Measurements from ENCODE around the gene PCGF3.
"Not testable (repeated sequence)": the region's sequence is repeated elsewhere in the genome, so short reads cannot be mapped to it uniquely, and the experiment has no call there.

PCGF3 gene

DNA sequence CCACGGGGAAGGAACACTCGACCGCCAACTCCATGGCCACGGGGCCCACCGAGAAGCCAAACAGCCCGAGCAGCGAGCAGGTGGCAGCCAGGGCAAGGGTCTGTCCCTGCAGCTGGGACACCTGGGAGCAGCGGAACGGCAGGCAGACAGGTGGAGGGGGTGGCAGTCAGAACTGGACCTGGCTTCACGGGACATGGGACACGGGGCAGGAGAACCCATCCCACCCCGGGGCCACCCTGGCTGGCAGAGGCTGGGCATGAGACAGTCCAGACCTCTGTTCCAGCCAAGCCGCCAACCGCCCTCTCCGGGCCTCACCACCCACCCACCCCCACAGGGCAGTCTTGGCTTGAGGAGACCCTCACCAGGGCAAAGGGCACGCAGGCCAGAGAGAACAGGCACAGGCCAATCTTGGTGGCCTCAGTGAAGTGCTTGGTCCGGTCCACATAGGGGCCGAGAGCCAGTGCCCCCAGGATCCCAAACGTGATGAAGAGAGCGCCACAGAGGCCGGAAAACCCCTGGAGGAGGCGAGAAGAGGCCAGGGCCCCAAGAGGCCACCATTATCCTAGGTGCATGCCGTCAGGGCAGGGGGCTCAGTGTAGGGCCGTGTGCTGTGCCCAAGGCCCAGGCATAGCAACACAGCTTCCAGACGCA, 22.3 kb upstream of the PCGF3 start:
- no peak for DNase-seq (ENCODE audit: low read depth in 2 of 2)

DNA sequence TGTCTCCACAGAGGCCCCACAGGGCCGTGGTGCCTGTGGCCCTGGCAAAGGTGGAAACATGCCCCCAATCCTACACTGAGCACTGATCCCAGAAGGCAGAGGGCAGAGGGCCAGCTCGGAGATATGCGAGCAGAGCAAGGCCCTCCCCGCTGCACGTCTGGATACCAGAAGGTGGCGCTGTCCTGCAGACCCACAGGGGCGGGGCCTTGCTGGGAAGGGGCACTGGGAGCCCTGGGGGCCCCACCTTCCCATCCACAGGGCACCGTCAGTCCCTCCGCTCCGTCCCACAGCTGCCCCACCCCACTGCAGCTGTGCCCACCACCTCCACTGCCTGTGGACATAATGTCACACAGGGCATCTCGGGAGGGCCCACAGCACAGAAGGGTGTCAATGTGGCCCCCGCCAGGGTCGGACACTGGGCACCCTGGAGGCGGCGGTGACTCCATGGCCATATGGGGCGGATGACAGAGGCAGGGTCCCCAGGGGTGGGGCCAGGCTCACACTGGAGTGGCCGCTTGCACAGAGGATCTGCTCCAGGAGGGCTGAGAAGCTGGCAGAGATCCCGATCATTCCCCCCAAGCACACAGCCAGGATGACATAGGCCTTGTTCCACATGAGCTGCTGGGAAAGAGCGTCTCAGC, 21.5 kb upstream of the PCGF3 start:
- DNase-seq (ENCODE audit: low read depth in 2 of 2): no peak

DNA sequence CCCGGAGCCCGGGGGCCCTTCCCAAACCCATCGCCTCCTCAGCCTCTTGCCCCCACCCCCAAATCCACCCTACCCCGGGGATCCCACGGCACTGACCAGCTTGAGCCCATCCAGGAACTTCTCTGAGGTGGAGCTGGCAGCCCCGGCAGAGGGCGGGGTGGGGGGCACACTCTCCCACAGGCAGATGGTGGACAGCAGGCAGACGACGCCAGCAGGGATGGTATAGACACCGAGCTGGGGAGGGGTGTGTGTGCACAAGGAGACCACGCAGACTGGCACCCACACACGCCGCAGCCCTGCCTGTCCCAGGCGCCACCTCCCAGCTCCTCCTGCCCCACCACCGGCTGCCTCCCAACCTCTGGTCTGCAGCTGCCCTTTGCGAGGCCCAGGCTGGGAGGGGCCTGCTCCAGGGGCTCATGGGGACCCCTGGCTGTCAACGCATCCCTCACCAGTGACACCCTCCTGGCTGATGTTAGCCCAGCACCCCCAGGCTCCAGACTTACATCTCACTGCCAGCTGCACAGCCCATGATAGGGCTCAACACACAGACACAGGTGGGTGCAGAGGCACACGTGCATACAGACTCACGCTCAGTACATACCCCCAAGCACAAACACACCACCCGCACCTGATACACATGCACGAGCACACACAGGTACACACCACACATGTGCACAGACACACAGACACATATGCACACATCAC, 20.9 kb upstream of the PCGF3 start:
- no peak for DNase-seq (ENCODE audit: low read depth in 2 of 2)

DNA sequence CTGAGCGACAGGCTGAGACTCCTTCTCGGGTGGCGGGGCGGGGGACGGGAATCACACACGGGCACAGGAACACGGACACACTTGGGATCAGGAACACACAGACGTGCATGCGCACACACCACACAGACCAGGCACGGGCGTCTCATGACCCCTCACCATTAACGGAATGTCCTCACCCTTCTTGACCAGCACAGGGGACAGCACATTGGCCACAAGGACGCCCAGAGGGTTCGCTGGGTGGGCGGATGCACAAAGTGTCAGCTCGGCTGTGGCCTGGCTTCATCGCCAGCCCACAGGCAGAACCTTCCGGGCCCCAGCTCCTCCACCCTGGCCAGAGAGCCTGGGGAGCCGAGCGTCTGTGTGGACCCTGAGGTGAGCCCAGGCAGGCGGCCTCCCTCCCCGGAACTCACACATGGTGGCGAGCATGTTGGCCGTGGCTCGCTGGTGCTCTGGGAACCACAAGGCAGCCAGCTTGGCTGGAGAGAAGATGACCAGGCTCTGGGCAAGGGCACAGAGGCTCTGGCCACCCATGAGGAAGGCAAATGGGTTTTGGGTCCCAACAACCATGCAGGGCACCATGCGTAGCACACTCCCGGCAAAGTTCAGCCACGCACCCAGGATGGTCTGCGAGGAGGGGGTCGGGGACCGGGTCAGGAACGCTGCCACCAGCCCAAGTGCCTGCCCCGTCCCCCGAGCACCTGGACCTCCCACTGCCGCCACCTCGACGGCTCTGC, 19.8 kb upstream of the PCGF3 start:
- DNase-seq (ENCODE audit: low read depth in 2 of 2): no peak

DNA sequence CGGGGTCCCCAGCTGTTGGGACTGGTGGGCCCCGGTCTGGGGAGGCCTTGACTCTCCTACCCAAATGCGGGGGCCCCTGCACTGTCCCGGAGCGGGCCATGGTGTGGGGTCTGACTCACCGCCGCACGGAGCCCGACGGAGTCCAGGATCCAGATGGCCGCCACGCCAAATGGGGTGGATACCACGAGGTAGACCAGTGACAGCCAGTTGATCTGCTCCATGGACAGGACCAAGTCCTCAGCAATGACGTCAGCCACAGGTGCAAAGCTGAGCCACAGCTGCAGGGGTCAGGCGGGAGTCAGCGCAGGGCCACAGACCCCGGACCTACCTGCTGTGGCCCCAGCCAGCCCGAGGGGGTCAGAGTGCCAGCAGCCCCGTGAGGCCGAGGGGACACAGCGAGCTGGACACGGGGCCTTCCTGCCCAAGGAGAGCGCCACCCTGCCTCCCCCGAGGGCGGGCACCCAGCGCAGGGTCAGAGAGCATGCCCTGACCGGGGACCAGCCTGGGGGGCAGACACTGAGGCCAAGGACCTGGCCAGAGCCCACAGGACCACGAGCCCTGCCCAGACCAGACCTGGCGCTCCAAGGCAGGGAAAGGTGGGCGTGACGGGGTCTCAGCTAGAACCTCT, 19.1 kb upstream of the PCGF3 start:
- no peak for DNase-seq (ENCODE audit: low read depth in 2 of 2)

DNA sequence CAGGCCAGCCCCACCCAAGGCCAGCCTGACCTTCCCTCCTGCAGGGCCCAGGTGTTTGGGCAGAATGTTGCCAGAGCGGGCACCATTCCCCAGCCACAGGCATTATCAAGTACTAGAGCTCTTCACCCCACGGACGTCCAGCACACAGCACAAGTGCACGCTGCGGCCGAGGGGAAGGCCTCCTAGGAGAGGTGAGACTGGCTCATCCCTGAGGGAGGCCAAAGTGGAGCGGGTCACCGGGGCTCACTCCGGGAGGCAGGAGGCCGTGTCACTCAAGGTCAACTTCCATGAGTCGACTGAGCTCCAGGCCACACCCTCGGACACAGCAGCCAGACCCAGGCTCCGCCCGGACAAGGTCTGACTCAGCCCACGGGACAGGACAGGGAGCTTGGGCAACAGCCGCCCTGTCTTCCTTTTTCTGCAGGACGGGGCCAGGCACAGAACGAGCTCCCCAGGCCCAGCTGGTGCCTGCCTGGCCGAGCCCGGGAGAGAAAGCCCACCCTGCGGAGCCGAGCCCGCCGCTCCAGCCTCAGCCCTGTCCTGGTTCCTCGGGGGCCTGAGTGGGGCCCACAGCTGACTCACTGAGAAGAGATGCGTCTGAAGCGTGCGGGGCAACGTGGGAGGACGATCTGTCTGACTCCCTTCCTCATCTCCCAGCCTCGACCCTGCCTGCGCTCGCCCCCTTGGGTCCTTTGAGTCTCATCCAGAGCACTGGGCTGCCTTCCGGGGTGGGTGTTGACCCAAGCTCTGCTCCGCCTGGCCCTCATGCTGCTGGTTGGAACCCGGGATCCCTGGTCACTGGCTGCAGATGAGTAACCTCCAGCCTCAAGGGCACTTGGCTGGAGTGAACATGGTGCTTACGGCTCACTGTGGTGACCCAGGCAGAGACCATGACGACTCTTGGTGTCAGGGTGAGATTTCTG, 18.3 kb upstream of the PCGF3 start:
- no peak for DNase-seq (ENCODE audit: low read depth in 2 of 2)

DNA sequence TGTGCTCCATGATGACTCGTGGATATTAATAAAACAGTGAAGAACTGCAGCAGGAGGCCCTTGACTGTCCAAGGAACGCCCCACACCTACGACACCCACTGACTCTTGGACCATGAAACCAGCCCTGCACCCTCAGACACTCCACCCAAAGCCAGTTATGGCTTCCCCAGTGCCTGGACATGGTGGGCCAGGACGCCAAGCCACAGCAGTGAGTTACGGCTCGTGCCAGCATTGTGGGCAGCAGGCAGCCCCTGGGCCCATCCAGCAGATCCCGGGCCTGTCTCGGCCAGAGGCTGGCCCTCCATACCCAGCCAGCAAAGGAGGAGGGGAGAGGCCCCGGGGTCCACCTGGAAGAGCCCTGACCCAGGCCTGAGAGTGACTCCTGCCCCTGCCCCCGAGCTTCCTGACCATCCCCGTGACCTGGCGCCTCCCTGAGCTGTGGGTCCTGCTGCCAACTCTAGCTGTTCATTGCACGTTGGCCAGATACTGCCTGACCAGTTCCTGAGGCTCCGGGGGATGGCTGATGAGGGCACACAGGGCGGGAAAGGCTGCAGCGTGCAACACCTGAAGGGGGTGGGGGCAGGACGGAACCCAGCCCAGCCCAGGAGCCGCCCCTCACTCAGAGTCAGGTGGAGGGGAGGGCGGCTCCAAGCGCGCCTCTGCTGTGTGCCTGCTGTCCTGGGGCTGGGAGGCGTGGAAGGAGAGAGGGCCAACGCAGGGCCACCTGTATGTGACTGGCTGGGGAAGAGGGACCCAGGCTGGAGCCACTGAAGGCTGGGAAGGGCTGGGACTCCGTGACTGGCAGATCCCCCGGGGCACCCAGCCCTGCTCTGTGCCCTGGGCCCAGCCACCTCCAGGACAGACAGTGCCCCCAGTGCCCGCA, 17.4 kb upstream of the PCGF3 start:
- no peak for DNase-seq (ENCODE audit: low read depth in 2 of 2)

DNA sequence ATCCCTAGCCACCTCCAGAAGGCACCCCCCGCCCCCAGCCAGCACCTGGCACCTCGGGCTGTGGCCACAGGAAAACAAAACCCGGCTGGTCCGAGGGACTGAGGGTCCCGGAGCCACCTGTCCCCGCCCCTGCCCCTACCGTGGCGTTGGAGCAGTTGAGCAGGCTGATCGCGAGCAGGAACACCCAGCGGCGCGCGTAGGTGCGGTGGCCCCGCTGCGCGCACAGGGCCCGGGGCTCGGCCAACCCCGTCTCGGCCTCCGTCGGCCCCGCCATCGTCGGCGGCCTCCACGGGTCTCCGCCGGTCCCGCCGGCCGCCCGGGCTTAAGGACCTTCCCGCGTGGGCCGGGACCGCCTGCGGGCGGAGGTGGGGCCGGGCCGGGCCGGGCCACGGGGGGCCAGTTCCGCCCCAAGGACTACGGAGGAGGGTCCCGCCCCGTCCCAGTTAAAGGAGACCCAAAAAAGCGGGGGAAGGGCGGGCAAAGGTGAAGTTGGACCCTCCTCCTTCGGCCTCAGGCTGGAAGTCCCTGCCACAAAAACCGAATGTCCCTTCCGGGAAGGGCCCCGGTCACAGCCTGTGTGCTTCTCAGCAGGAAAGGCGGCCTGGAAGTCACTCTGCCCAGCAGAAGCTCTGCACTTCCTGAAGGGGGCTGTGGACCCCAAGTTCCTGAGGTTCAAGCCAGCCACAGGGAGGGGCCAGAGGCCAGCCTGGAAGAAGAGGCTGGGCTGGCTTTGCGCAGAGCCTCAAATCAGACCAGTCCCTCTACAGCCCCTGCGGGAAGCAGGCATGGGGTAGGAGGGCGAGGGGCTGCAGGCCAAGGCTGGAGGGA, 16.6 kb upstream of the PCGF3 start, which contains the start of gene SLC49A3:
SLC49A3 (minus strand) TSS at position 298 of the 828 bp plus-strand sequence; CDS start at position 274, 24 bp downstream.
- DNase-seq (ENCODE audit: low read depth in 2 of 2): no peak

DNA sequence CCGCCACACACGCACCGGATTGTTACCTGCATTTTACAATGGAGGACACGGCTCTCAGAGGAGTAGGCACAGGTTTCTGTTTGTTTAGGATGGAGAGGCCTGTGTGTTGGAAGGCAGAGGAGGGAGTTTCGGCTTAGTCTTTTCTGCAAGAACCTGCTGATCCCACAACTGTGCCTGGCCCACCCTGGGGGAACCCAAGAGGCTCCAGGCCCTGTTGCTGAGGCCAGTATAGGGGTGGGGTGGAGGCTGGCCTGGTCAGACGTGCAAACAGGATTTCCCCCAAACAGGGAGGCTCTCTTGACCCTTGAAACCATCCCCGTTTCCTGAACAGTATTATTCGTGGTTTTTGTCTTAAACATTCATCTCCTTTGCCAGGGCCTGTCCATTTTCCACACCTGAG, 15.9 kb upstream of the PCGF3 start:
- no peak for DNase-seq (ENCODE audit: low read depth in 2 of 2)

DNA sequence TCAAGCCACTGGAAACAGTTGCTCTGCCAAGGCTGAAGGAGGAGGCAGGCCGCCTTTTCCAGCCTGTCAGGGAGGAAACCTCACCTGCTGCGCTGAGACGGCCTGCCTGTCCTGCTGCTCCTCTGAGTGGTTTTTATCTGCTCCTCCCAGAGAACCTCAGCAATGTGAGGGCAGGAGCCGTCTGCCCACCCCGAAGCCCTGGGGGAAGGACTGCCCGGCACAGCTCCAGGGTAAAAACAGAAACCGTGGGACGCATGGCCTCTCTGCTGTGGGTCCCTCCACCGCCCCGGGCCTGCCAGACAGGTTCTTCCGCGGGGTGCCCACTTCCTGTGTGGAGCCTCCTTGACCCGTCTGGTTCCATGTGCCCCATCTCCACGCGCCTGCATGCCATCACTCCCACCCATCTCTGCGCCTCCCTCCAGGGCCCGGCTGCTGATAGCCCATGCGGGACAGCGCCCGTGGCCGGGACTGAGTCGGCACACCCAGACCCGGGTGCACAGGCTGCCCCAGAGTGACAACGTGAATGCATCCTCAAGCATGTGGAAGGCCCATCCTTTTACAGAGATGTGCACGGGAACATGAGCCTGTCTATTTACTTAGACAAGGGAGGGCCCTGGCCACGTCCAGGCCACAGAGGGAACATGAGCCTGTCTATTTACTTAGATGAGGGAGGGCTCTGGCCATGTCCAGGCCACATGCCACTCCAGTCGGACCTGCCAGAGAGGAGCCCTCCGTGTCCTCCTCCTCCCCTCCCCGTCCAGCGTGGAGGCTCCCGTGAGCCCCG, 12.7 kb upstream of the PCGF3 start:
- no peak for DNase-seq (ENCODE audit: low read depth in 2 of 2)

DNA sequence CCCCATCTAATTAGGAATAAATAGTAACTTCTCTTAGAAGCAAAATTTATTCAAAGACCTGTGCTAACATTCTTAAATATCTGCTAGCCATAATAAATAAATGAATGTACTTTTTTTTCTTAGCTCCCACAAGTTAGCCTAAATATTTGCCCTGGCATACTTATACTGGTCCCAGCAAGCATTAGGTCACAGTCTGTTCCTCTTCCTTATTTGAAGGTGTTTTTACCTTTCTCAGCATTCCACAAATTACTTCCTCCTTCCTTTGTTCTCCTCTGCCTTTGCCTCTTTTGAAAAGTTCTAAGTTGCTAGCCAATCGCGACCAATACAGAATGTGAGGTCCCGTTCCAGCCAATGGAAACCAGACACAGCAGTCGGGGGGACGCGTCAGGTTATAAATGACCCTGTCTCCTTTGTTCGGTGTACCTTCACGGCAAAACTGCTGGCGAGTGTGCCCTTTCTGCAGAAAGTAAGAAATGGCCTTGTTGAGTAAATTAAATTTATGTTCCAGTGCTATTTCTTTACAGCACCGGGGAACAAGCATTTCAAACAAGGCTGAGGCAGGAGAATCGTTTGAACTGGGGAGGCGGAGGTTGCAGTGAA, 11.2 kb upstream of the PCGF3 start:
- not testable (repeated sequence) for DNase-seq (ENCODE audit: low read depth in 2 of 2)

DNA sequence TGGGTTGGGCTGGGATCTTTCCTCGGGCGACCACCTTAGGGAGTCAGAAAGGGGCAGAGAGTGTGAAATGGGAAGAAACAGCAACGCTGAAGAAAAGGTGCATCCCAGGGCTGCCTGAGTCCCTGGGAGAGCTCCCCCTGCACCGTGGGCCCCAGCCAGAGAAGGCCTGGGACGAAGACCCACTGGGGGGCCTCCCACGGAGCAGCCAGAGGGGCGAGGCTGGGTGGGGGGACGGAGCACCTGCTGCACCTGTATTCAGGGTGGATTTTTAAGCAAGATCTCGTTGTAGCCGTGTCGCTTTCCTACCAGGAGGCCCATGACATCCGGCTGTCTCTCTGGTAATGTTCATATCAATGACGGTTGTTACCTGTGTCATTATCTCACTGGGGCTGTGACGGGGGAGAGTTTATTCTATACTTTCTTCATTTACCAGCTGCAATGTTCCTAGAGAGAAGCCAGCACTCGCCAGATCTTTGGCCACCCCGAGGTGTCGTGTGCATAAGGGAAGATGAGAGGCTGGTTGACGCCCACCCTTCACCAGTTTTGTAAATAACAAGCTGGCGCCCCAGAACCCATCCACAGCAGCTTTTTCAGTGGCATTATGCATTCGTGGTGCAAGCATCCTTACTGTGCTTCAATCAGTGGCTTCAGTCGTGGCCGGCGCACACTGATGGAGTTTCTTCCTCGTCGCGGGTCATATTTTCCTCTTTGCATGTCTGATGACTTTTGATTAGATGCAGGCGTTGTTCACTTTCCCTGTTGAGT, 5.6 kb upstream of the PCGF3 start:
- no peak for DNase-seq (ENCODE audit: low read depth in 2 of 2)

DNA sequence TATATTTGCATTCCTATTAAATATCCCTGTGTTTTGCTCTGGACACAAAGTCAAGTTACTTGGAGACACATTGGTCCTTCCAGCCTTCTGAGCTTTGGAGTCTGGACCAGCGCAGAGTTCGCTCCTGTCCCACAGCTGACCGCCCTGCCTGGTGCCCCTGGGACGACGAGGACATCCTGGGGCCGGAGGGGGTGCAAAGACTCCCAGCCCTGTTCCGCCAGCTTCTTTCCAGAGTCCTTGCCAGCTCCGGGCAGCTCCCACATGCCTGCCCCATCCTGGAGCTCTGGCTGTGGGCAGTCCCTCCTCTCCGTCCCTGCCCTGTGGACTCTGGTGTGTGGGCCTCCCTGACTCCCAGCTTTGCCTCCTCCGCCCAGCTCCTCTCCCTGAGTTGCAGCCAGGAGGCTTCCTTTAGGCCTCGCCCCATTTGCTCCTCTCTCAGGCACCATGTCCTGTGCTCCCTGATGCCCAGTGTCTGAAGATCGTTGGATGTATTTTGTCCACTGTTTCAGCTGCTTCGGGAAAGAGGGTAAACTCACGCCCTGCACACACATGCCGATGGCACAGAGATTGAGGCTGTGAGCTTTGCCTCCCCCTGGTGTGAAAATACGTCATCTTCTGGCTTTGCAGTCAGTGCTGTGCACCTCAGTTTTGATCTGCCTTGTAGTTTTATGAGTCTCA, 4.9 kb upstream of the PCGF3 start:
- no peak for DNase-seq (ENCODE audit: low read depth in 2 of 2)

DNA sequence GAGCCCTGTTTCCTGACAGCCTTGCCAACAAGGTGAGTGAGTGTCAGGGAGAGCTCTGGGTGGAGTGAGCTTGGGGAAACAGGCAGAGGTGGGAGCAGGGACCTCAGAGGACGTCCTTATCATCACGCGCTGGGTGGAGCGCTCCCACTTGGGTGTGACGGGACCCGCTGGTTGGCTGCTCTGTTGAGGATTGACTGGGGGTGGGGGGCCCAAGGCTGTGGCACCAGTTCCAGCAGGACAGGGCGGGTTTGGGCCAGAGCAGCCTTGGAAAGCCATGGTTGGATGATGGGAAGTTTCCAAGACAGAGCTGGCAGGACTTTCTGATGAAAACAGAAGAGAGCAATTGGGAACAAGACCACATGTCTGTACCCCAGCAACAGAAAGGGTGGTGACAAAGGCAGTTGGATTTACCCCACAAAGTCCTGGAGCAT, 3.0 kb upstream of the PCGF3 start:
- DNase-seq (ENCODE audit: low read depth in 2 of 2): no peak

DNA sequence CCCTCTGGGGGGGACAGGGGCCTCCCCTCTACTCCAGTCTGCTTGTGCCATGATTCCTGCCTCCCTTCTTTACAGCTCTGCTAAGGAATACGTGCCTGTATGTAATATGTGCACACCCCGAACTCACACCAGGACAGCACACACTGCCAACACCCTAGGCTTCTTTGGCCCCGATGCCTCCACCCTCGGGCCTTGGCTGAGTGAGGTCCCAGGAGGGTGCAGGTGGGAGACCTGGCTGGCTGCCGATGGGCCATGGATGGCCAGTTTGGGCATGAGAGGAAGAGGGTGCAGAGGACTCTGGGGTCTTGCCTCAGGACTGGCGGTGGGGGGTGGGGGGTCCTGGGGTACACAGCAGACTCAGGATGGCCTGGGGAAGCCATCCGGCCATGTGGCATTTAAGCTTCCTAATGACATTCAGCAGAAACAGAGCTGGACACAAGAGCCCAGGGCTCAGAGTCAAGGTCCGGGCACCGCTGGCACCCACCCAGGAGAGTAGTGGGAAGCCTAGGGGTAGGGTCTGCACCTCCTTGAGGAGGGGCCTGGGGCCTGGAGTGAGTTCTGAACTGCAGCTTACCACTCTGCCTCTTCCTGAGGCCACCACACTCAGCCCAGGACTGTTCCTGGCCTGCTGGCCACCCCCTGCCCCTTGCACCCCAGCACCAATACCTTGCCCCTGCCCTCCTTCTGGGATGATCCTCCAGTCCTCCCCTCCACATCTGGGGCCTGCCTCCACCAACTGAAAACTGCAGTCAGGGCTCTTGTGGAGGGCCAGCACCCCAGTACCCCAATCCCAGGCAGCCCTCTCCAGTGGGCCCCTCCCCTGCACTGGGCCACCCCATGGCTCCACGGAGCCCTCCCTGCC, 2.1 kb upstream of the PCGF3 start:
- DNase-seq (ENCODE audit: low read depth in 2 of 2): no peak

All from stimulated activated CD4-positive, alpha-beta T cell treated with anti-CD3 and anti-CD28 coated beads, Interleukin-4, amount 100 ng/mL, for 48 hours (primary cell).